GDM1 (cell line): ENCODE data around the gene ATP11B.
"Not testable (repeated sequence)": the region's sequence is repeated elsewhere in the genome, so short reads cannot be mapped to it uniquely, and the experiment has no call there.

ENCODE experiments used
- DNase-seq: peaks from one replicate; lab custom pipeline; 2025; lab: John Stamatoyannopoulos, UW

ATP11B gene

DNA sequence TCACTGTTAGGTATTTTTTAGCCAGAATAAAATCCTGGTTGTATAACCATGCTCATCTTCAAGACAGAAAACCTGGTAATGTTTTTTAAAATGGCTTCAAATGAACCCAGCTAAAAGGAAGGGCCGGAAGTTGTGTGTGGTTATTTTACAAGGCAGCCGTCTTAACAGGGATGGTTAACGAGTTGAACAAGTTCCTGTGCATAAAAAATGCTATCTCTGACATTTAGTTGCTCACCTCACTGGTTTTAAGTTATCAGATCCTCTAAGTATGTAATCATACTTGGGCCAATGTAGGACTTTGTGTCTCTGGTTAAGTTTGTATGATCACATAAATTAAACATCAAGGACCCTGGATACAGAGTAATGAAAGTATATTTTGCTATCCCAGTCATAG, 2.1 kb downstream of the ATP11B start:
- no peak for DNase-seq

DNA sequence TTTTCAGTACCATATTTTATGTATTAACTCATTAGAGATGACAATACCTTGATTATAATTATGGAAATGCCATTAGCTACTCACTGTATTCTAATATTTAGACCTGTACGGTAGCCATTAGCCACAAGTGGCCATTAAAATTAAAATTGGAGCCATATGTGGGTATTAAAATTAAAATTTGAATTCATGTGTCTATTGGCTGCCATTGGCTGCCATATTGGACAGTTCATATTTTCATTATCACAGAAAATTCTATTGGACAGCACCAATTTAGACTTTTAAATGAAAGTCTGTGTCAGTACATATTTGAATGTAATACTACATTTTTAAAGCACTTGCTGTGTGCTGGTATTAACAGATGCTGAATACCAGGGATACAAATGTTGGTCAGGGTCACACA, 3.0 kb downstream of the ATP11B start:
- no peak for DNase-seq

DNA sequence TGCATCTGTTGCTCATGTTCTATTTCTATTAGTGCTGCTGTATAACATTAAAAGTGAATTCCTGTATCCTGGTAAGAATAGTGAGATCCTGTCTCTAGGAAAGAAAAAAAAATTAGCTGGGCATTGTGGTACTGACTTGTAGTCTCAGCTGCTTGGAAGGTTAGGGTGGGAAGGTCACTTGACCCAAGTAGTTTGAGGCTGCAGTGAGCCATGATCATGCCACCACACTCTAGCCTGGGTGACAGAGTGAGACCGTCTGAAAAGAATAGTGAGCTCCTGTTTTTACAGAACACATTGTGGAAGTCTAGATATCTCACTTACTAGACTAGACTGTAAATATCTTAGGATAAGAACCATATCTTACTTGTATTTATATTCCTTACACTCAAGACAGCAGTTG, 4.6 kb downstream of the ATP11B start:
- no peak for DNase-seq

DNA sequence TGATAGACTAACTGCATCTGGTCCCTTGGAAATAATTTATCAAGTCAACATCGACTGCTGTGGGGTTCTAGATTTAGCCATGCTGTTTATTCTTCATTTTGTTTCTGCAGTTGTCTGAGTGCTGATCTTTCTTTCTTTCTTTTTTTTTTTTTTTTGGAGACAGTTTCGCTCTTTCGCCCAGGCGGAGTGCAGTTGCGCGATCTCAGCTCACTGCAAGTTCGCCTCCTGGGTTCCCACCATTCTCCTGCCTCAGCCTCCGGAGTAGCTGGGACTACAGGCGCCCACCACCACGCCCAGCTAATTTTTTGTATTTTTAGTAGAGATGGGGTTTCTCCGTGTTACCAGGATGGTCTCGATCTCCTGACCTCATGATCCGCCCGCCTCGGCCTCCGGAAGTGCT, 5.8 kb downstream of the ATP11B start:
- DNase-seq, result not testable (repeated sequence)

GRCh38 chr3:182800508-182800907, 7.2 kb downstream of the ATP11B start:
- DNase-seq, result no peak

DNA sequence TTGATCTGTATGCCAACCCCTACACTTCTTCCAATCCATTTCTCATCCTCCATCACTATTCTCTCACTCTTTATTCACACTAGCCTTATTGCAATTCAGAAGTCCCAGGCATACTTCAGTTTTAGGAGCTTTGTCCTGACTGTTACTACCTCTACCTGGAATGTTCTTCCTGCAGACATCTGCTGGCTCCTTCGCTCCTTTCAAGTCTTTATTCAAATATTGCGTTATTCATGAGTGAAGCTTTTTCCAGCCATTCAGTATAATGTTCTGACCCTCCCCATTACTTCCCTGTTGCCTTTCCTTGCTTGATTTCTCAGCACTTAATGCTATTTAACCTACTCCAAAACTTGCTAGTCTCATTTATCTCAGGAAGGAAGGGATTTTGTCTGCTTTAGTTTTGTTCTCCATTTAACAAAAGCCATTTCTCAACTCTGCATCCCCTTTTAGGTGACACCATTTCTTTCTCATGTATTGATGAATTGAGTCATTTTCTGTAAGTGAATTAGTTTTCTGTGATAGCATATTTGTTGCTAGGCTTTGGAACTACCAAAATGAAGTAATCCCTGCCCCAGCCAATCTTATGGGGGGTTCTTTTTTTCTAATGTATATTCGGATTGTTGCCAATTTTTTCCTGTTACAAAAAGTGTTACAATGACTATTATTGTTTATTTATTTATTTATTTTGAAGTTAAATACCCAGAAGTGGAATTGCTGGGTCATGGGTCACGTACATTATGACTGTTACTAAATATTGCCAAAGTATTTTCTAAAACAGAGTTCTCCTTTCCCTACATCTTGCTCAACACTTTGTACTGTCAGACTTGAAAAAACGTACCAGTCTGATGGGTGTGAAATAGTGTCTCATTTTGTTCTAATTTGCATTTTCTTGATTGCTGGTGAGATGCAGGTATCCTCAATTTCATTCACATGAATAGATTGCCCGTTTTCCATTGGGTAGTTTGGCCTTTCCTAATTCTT, 9.4 kb downstream of the ATP11B start:
- DNase-seq, result no peak

- DNase-seq, result no peak
Observed at GRCh38 chr3:182803596-182803995, 10.3 kb downstream of the ATP11B start.

DNA sequence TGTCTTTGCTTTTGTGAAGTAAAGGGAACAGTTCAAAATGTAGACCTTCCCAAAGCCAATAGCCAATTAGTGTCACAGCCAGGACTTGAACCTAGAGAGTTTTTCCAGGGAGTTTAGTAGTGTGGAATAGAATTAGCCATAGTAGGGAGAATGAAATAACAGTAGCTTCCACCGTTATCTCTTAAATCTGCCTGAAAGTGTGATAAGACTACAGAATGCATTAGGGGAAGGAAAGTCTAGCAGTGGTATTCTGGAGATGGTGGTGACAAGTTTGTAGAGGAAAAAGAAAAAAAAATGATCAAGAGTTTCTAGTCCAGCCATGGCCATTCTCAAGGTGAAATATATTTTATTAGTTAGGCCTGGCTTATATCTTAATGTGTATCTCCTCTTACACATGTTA, 13.8 kb downstream of the ATP11B start:
- no peak for DNase-seq

DNA sequence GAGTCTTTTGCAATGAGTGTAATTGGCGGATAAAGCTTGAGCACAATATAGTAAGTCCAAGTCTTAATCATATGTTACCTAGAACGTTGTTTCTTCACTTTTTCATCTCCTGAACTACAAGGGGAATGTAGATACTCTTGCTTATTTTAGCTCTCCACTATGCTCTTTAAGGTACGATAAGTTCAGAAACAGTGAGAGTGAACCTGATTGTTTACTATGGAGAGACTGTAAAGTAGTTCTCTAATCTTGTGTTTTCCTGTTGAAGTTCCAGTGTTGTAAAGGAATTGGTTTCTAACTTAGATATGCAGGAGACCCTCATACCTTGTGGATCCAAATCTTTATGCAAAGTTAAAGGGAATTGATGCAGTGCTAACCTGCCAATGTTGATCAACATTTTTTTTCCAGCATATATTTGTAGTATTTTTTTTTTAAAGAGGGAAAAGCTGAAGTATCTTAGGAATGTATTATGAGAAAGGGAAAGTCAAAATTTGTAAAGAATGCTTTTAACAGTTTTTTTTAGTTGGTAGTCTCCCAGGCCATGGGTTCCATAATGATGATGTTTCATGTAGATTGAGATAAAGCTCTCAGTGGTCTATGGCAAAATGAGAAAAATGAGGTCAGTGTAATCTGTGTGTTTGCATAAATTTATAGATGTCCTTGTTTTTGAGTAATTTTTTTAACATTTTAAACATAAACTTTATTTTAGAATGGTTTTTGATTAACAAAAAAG, 14.9 kb downstream of the ATP11B start:
- no peak for DNase-seq

DNA sequence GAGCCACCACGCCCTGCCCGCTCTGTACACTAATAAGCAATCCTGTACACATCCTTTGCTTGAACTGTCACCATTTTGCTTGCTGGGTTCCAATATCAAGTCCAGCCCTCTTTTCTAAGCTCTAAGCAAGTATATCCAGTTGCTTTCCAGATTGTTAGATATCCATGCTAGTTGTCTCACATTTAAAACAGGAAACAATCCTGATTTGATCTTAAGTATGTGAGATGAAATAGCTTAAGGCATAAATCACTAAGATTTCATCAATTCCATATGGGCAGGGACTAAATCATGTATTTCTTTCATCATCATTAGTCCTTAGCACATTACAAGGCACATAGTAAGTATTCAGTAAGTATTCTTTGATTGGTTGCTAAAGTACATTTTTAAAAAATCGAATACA, 16.2 kb downstream of the ATP11B start:
- no peak for DNase-seq

DNA sequence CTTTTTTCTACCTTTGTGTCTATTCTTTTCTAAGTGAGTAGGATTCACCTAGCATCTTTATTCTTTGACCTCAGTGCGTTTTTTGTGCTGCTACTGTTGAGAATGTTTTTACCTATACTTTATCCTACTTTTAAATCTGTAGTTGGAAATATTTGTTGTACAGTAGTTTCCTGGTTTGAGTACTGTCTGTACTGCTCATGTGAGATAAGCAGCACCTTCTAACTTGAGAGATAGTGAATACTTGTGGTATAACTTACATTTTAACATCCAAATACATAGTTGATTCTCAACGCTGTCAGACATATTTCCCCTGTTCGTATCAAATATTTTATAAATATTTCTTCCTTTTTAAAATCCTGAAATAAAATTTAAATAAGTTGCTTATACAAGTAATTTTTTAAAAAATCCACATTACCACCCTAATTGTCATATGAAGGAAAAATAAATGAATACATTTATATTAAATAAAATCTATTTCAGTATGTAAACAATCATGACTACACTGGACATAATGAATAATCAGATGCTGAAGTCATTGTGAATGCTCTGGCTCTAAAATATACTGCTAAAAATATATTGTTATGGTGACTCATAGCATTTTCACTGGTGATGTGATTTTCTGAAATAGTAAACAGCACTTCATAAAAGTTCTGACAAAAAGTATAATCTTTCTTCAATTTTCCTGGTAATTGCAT, 17.4 kb downstream of the ATP11B start:
- no peak for DNase-seq

GRCh38 chr3:182811269-182811596, 17.9 kb downstream of the ATP11B start:
- no peak for DNase-seq

- no peak for DNase-seq
Observed at GRCh38 chr3:182812123-182812522, 18.8 kb downstream of the ATP11B start.

DNA sequence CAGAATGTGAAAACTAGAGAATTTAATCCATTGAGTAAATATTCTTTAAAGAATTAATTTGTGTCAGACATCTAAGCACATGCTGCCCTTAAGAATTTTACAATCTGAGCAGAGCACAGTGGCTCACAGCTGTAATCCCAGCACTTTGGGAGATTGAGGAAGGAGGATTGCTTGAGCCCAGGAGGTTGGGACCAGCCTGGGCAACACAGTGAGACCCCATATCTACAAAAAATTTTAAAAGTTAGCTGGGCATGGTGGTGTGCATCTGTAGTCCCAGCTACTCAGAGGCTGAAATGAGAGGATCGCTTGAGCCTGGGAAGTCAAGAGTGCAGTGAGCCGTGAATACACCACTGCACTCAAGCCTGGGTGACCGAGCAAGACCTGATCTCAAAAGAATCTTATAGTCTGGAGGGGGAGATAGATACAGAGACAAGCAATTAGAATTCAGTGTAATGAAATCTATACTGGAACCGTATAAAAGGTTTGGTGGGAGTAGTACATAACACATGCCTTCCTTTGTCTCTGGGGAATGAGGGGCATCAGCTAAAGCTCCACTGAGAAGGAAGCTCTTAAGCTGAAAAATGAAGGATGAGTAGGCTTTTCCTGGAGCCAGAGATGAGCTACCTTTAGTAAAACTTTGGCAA, 21.2 kb downstream of the ATP11B start:
- DNase-seq, result no peak

DNA sequence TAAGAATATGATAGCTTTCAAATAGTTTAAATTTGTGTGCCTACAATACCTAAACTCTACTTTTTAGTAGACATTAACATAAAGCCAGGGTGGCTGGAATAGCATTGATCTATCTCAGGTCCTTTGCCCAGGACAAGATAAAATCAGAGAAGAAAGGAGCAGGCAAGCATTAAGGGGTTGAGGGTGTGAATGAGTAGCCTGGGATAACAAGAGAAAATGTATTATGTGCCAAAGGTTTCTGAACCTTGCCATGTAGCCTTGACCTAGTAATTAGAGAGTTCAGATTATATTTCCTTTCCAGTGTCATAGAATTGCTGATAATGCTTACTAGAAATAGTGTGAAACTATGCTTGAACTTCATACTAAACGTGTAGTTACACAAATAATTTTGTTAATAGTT, 22.9 kb downstream of the ATP11B start:
- no peak for DNase-seq

DNA sequence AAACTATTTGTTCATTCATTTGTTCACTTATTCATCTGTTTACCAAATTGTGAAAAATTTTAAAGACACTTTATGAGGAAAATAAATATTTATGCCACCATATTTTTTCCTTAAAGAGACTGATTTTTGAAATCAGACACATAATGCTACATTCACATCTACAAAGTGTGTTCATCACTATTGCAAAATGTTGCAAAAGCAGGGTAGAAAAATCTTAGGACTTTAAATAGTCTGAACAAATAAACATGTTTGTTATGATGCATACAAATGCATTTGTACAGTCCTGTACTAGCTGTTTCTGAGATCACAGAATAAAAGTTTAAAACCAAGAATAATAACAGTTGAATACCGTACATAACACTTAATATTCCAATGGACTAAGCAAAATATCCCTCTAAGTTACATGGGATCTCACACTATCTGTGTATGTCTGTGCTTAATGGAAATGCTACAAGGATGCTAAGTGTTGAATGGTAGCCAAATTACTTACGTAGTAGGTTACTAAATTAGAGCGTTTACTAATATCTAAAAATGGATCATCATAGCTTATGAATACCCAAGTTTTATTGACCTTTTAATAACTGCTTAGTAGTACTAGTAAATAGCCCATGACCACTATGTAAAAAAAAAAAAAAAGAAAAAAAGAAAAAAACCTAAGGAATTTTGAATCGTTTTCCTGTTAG, 25.1 kb downstream of the ATP11B start:
- no peak for DNase-seq

GRCh38 chr3:182821221-182821981, 28.1 kb downstream of the ATP11B start:
- DNase-seq, result no peak

DNA sequence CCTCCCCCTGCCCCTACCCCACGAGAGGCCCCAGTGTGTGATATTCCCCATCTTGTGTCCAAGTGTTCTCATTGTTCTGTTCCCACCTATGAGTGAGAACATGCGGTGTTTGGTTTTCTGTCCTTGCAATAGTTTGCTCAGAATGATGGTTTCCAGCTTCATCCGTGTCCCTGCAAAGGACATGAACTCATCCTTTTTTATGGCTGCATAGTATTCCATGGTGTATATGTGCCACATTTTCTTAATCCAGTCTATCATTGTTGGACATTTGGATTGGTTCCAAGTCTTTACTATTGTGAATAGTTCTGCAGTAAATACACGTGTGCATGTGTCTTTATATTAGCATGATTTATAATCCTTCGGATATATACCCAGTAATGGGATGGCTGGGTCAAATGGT, 29.0 kb downstream of the ATP11B start:
- DNase-seq, result not testable (repeated sequence)

- no peak for DNase-seq
Observed at GRCh38 chr3:182824957-182825356, 31.7 kb downstream of the ATP11B start.

- no peak for DNase-seq
Observed at GRCh38 chr3:182829761-182830405, 36.6 kb downstream of the ATP11B start.
